GM18873 (cell line): ENCODE results near the gene SAMD5.

ENCODE experiments used
- ATAC-seq: cut with Tn5 transposase; IDR thresholded peaks from one replicate; pipeline ENCODE4 v1.9.1; 2021; ENCODE audit warnings: mild to moderate bottlenecking, moderate library complexity, moderate number of reproducible peaks; ENCODE audit not compliant: unreplicated experiment, low FRiP score

Gene SAMD5

GRCh38 chr6:147617366-147617765 lies 108.9 kb downstream of the SAMD5 start:
- no peak for ATAC-seq

DNA sequence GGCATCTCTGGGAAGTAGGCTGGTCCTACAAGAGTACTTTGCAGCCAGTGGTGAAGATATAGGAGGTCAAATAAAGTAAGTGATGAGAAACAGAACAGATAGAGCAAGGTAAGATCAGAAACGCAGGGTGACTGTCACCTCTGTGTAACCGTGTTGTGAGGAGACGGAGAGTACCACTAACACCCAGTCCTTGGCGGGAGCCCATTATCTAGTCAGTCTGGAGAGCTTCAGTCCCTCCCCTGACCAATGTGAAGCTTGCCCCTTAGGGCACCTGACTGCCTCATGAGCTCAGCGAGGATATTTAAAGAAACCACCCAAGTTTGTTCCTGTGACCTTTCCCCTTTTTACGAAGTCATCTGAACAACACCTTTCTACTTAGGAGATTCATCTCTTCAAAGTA lies 110.0 kb downstream of the SAMD5 start:
- ATAC-seq: no peak

DNA sequence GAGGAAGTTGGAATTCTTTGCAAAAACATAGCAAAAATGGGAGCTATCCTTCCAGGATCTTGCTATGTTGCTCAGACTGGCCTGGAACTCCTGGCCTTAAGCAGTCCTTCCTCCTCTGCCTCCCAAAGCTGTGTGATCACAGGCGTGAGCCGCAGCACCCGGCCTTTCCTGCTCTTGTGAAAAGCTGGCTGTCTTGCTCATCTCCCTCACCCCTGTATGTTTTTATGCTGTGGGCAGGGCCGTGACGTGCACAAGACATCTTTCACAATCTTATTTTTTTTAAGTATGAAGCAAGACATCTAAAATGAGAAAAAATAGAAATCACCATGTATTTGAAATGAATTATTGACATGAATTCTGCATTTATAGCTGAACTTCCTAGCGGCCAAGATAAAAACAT lies 110.4 kb downstream of the SAMD5 start:
- no peak for ATAC-seq
